Sciatic nerve (tissue), 2 donors: Measurements from ENCODE around the gene SPIN2A. TPM values are rescaled to one million over a fixed set of nuclear protein-coding genes. Genes with fewer than 3 reads are reported as not detected.
"Not testable (repeated sequence)": the region's sequence is repeated elsewhere in the genome, so short reads cannot be mapped to it uniquely, and the experiment has no call there.

Experiments used
- ATAC-seq: fragments of 200-7000 bp; cut with Tn5 transposase; one replicate; pipeline ENCODE4 v1.9.1; 2020; ENCODE audit warnings: mild to moderate bottlenecking, moderate library complexity
- DNase-seq: peaks from one replicate; pipeline ENCODE4 v3.0.0-alpha.2; 2020; ENCODE audit warnings: low spot score
- intact Hi-C: fragments of 100-400 bp; cut with DNase I; formaldehyde crosslinking; loops from one replicate; pipeline ENCODE4 v1.14.2; 2022
- total RNA-seq: library from RNA; stranded (reverse); fragmentation: NEBNext Ultra II Directional; extraction: Animal tissue kit (Norgen Biotek cat#: 25700); gene quantifications from one replicate; pipeline ENCODE4 v1.2.1, GENCODE V29; 2021
- donor health status: DM: no; HTN: no; CAD: no.
- donor health status: DM: no; HTN: no; CAD: no.

Gene SPIN2A
- 2.1 TPM for total RNA-seq

GRCh38 chrX:57137073-57137472 is at the start of gene SPIN2A:
Gene SPIN2A (minus strand): TSS chrX:57137397. CDS start chrX:57136597, 800 bp downstream.
- ATAC-seq = peak; percentile 83
- DNase-seq, intact Hi-C loops: not testable (repeated sequence)

- ATAC-seq (no peak), DNase-seq (no peak)
- intact Hi-C loops = no loop called here
These were observed 41.4 kb upstream of the SPIN2A start for GRCh38 chrX:57178605-57179004.

- no peak for DNase-seq
- intact Hi-C loops = no loop called here
- no peak for ATAC-seq
These were observed 39.9 kb upstream of the SPIN2A start for GRCh38 chrX:57177070-57177469.

GRCh38 chrX:57172544-57172943 is 35.3 kb upstream of the SPIN2A start:
- DNase-seq = no peak
- no peak for ATAC-seq

GRCh38 chrX:57156397-57157049 is 19.3 kb upstream of the SPIN2A start:
- intact Hi-C loops = no loop called here
- no peak for DNase-seq
- peak; percentile 62 for ATAC-seq

More at GRCh38 chrX:57172544-57172943, 35.3 kb upstream of the SPIN2A start:
- intact Hi-C loops = no loop called here

- intact Hi-C loops = no loop called here
- ATAC-seq = no peak
- DNase-seq = no peak
These were observed 18.0 kb upstream of the SPIN2A start for GRCh38 chrX:57155171-57155570.

GRCh38 chrX:57152222-57152621 is 15.0 kb upstream of the SPIN2A start:
- DNase-seq, ATAC-seq, intact Hi-C loops: not testable (repeated sequence)

GRCh38 chrX:57138674-57139073 is 1.5 kb upstream of the SPIN2A start:
- DNase-seq (no peak), ATAC-seq (no peak)
- intact Hi-C loops = no loop called here

GRCh38 chrX:57137501-57137900 is 304 bp upstream of the SPIN2A start:
- DNase-seq (no peak), ATAC-seq (peak; percentile 80)
- intact Hi-C loops = no loop called here

- ATAC-seq = peak; percentile 80
- DNase-seq, intact Hi-C loops: not testable (repeated sequence)
These were observed 608 bp downstream of the SPIN2A start for GRCh38 chrX:57136589-57136988.

GRCh38 chrX:57135287-57135686 is 1.9 kb downstream of the SPIN2A start:
- intact Hi-C loops = no loop called here
- DNase-seq = no peak
- ATAC-seq = no peak

GRCh38 chrX:57134702-57135101 is 2.5 kb downstream of the SPIN2A start:
- ATAC-seq = no peak
- intact Hi-C loops = no loop called here
- DNase-seq = no peak

- ATAC-seq (no peak), DNase-seq (no peak)
- intact Hi-C loops = no loop called here
These were observed 3.5 kb downstream of the SPIN2A start for GRCh38 chrX:57133706-57134105.

GRCh38 chrX:57133284-57133683 is 3.9 kb downstream of the SPIN2A start:
- DNase-seq, ATAC-seq, intact Hi-C loops: not testable (repeated sequence)

GRCh38 chrX:57132046-57132445 is 5.2 kb downstream of the SPIN2A start:
- intact Hi-C loops = no loop called here
- no peak for ATAC-seq

GRCh38 chrX:57121816-57122215 is 15.4 kb downstream of the SPIN2A start:
- no peak for ATAC-seq
- DNase-seq = no peak
- intact Hi-C loops = no loop called here

More at GRCh38 chrX:57132046-57132445, 5.2 kb downstream of the SPIN2A start:
- DNase-seq = no peak

- DNase-seq (peak; percentile 81), ATAC-seq (peak; percentile 98)
- intact Hi-C loops = no loop called here
These were observed 15.9 kb downstream of the SPIN2A start, which contains the start of gene SPIN2B for GRCh38 chrX:57121162-57121755. Gene SPIN2B (minus strand): TSS chrX:57121548.

- DNase-seq = peak; percentile 52
- peak; percentile 68 for ATAC-seq
- intact Hi-C loops = not testable (repeated sequence)
These were observed 16.5 kb downstream of the SPIN2A start for GRCh38 chrX:57120619-57121161.

GRCh38 chrX:57119416-57119815 is 17.8 kb downstream of the SPIN2A start:
- no peak for DNase-seq
- intact Hi-C loops = no loop called here

GRCh38 chrX:57117566-57117965 is 19.6 kb downstream of the SPIN2A start:
- intact Hi-C loops, DNase-seq, ATAC-seq: not testable (repeated sequence)

More at GRCh38 chrX:57119416-57119815, 17.8 kb downstream of the SPIN2A start:
- ATAC-seq = no peak
